HCT116 (cell line): ENCODE results near the gene HDGF. TPM values are rescaled to one million over a fixed set of nuclear protein-coding genes. Genes with fewer than 3 reads are reported as not detected.

Experiments
- ATAC-seq: fragments of 200-7000 bp; cut with Tn5 transposase; 2 replicates; pipeline ENCODE4 v1.9.1; 2020; ENCODE audit warnings: mild to moderate bottlenecking, moderate library complexity
- BruUV-seq: library from RNA; stranded (reverse); fragments of 400-500 nt; replicated peaks from 2 replicates; lab custom pipeline; 2021; lab: Mats Ljungman, UMichigan
- CTCF ChIA-PET: fragments of 300-600 bp; sonication (Branson Sonifier 250); formaldehyde crosslinking; loops from one replicate; lab custom pipeline; 2021; ENCODE audit warnings: antibody characterized with exemption; lab: Charles Lee
- POLR2A ChIA-PET: fragments of 300-600, 350-600 bp; sonication (Branson Sonifier 250); formaldehyde crosslinking; loops from one replicate; lab custom pipeline; 2021; ENCODE audit warnings: antibody characterized with exemption; lab: Charles Lee
- RAD21 ChIA-PET, 2 experiments: fragments of 300-600 bp; sonication (Branson Sonifier 250); formaldehyde crosslinking; loops; one replicate each; lab custom pipeline; 2023; ENCODE audit warnings: low total read pairs in 2 of 2; ENCODE audit not compliant: uncharacterized antibody in 2 of 2, unreplicated experiment in 2 of 2, low non-redundant PET in 1 of 2; lab: Charles Lee
- DNase-seq: peaks from one replicate; pipeline ENCODE4 v3.0.0-alpha.2; 2010; ENCODE audit warnings: low read depth, low spot score
- H2AFZ ChIP-seq: fragments of 200-600 bp; shearing (Covaris generic), sonication (generic); 2 replicates; pipeline ENCODE4 v1.6.1; 2017; ENCODE audit warnings: low read depth, mixed run types, mixed read lengths, antibody characterized with exemption, low read length; ENCODE audit not compliant: poor library complexity, severe bottlenecking
- H3K27ac ChIP-seq: 2 replicates; pipeline ENCODE4 v1.5.1; 2012; ENCODE audit warnings: low read depth, low read length
- H3K27me3 ChIP-seq: fragments of 200-600 bp; sonication (generic); 2 replicates; pipeline ENCODE4 v1.6.1; 2016; ENCODE audit warnings: mixed run types, low read length, mixed read lengths; ENCODE audit not compliant: insufficient read depth
- H3K36me3 ChIP-seq, 2 experiments: fragments of 200-500 bp in 1 of 2; fragments of 200-600 bp in 1 of 2; sonication (Bioruptor generic) in 1 of 2; sonication (generic) in 1 of 2; 2 replicates each; pipeline versions ENCODE4 v1.5.1 to v1.6.1; 2014 to 2016; ENCODE audit warnings: low read length in 2 of 2, inconsistent platforms in 1 of 2, mixed read lengths in 1 of 2, mixed run types in 1 of 2; ENCODE audit not compliant: insufficient read depth in 2 of 2, control insufficient read depth in 1 of 2
- H3K4me1 ChIP-seq, 2 experiments: fragments of 200-600 bp in 1 of 2; sonication (generic) in 1 of 2; 2 replicates each; pipeline versions ENCODE4 v1.5.1 to v1.6.1; 2012 to 2017; ENCODE audit warnings: low read length in 2 of 2, inconsistent platforms in 1 of 2, mild to moderate bottlenecking in 1 of 2, mixed read lengths in 1 of 2, mixed run types in 1 of 2, moderate library complexity in 1 of 2; ENCODE audit not compliant: insufficient read depth in 2 of 2, control insufficient read depth in 1 of 2
- H3K4me2 ChIP-seq: fragments of 200-600 bp; sonication (generic); 2 replicates; pipeline ENCODE4 v1.6.1; 2017; ENCODE audit warnings: mixed run types, low read length, mixed read lengths
- H3K4me3 ChIP-seq, 2 experiments: fragments of 200-600 bp in 1 of 2; sonication (generic) in 1 of 2; replicated peaks in 1 of 2; 2 replicates each; pipeline ENCODE4 v1.5.1; 2011 to 2016; ENCODE audit warnings: low read length in 2 of 2, control low read depth in 1 of 2, low read depth in 1 of 2, mild to moderate bottlenecking in 1 of 2, mixed read lengths in 1 of 2, mixed run types in 1 of 2
- H3K79me2 ChIP-seq: fragments of 200-600 bp; sonication (generic); 2 replicates; pipeline ENCODE4 v1.6.1; 2017; ENCODE audit warnings: mild to moderate bottlenecking, mixed run types, low read length, moderate library complexity, mixed read lengths; ENCODE audit not compliant: insufficient read depth
- H3K9ac ChIP-seq: fragments of 200-600 bp; sonication (generic); 2 replicates; pipeline ENCODE4 v1.6.1; 2016; ENCODE audit warnings: low read length, mixed read lengths
- H3K9me2 ChIP-seq: fragments of 200-600 bp; sonication (generic), shearing (Covaris generic); 2 replicates; pipeline ENCODE4 v1.6.1; 2017; ENCODE audit warnings: mixed run types, mild to moderate bottlenecking, moderate library complexity; ENCODE audit not compliant: insufficient read depth
- H3K9me3 ChIP-seq, 2 experiments: fragments of 200-500 bp in 1 of 2; fragments of 200-600 bp in 1 of 2; sonication (Bioruptor generic) in 1 of 2; sonication (generic) in 1 of 2; 2 replicates each; pipeline ENCODE4 v1.6.1; 2014 to 2017; ENCODE audit warnings: low read length in 2 of 2, mixed read lengths in 2 of 2, inconsistent platforms in 1 of 2, low read depth in 1 of 2, mild to moderate bottlenecking in 1 of 2, mixed run types in 1 of 2, moderate library complexity in 1 of 2; ENCODE audit not compliant: control insufficient read depth in 1 of 2, insufficient read depth in 1 of 2
- H4K20me1 ChIP-seq: fragments of 200-600 bp; sonication (generic), shearing (Covaris generic); 2 replicates; pipeline ENCODE4 v1.6.1; 2017; ENCODE audit warnings: mixed run types, mild to moderate bottlenecking, moderate library complexity; ENCODE audit not compliant: insufficient read depth
- CTCF ChIP-seq, 3 experiments: fragments of 200-600 bp in 1 of 3; sonication (generic) in 1 of 3; IDR thresholded peaks in 2 of 3; conservative IDR thresholded peaks in 1 of 3; 2 replicates each; pipeline ENCODE4 v1.5.1; 2012 to 2017; ENCODE audit warnings: low read depth in 2 of 3, low read length in 2 of 3, antibody characterized with exemption in 1 of 3, borderline replicate concordance in 1 of 3, control low read depth in 1 of 3, mild to moderate bottlenecking in 1 of 3, mixed read lengths in 1 of 3, mixed run types in 1 of 3, moderate library complexity in 1 of 3; ENCODE audit not compliant: insufficient read depth in 1 of 3
- EGR1 ChIP-seq: IDR thresholded peaks from 2 replicates; pipeline ENCODE4 v1.6.1; 2012; ENCODE audit warnings: low read depth
- ELF1 ChIP-seq: IDR thresholded peaks from 2 replicates; pipeline ENCODE4 v1.6.1; 2012; ENCODE audit warnings: low read depth, borderline replicate concordance
- EZH2phosphoT487 ChIP-seq: fragments of 200-600 bp; IDR thresholded peaks from 2 replicates; pipeline ENCODE4 v1.6.1; 2018; ENCODE audit warnings: antibody characterized with exemption, borderline replicate concordance
- JUND ChIP-seq: IDR thresholded peaks from 2 replicates; pipeline ENCODE4 v1.6.1; 2012
- RAD21 ChIP-seq: IDR thresholded peaks from 2 replicates; pipeline ENCODE4 v1.6.1; 2012; ENCODE audit warnings: low read depth, mild to moderate bottlenecking
- SIN3A ChIP-seq: IDR thresholded peaks from 2 replicates; pipeline ENCODE4 v1.6.1; 2012; ENCODE audit warnings: low read depth
- SP1 ChIP-seq: IDR thresholded peaks from 2 replicates; pipeline ENCODE4 v1.6.1; 2012; ENCODE audit warnings: low read depth
- YY1 ChIP-seq: IDR thresholded peaks from 2 replicates; pipeline ENCODE4 v1.6.1; 2011; ENCODE audit warnings: low read length, low read depth, moderate library complexity, mild to moderate bottlenecking; ENCODE audit not compliant: insufficient replicate concordance; ENCODE audit errors: extremely low read depth
- ZFX ChIP-seq: fragments of 450-650 bp; IDR thresholded peaks from 2 replicates; pipeline ENCODE4 v1.6.1; 2017
- intact Hi-C: fragments of 100-400 bp; cut with micrococcal nuclease; formaldehyde crosslinking; loops from 2 replicates; pipeline ENCODE4 v1.10.0; 2022
- total RNA-seq: library from RNA; stranded (reverse); gene quantifications from one replicate; pipeline ENCODE4 v1.2.1, GENCODE V29; 2021; ENCODE audit not compliant: unreplicated experiment
- TF ChIP-seq, protein P1 (sequence below): IDR thresholded peaks from 2 replicates; pipeline ENCODE4 v1.6.1; 2012

The HDGF gene
- total RNA-seq, 1 experiment from 2014 or later: 304 TPM

DNA sequence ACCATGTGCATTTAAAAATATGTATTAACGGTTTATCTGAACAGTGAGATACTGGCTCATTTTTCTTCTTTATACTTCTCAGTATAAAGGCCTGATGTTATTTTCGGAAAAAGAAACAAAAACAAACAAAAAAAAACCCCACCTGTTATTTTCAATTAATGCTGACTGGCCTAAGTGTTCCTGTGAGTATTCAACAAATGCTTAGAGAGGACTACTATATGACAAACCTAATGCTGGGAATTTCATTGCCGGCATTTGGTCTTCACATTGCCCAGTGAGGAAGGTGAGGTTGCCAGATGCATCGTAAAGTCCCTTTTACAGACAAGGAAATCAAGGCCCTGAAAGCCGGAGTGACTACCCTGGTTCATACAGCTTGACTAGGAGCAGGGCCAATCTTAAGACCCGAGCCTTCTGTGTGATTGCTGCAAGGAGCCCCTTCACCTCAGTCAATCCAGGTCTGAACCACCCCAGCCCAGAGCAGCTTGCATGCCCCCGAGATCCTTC, 11.2 kb downstream of the HDGF start:
- H3K9me3 ChIP-seq: no peaks in the 10 kb centered on the region
- ATAC-seq: peak; percentile 12
- BruUV-seq: TSS peak; percentile 50
- no peak for DNase-seq
- CTCF ChIA-PET: interaction anchor here (1.1 to 1.6 kb wide), 4 partner anchors 13 to 188 kb away, joined by 6 to 21 read pairs (median 10); partner anchors contain the start of gene METTL25B
- no peak overlapping the region for H2AFZ ChIP-seq
- H3K4me1 ChIP-seq: peaks cover 11 to 22% of the 10 kb centered on the region in 2 experiments
- no peak for TF ChIP-seq RAD21
- no peak for TF ChIP-seq EZH2phosphoT487
- TF ChIP-seq EGR1: no peak
- TF ChIP-seq ELF1: no peak
- TF ChIP-seq SIN3A: no peak
- no peak for TF ChIP-seq YY1
- no peak for TF ChIP-seq JUND
- TF ChIP-seq SP1: no peak
- TF ChIP-seq, protein P1, sequence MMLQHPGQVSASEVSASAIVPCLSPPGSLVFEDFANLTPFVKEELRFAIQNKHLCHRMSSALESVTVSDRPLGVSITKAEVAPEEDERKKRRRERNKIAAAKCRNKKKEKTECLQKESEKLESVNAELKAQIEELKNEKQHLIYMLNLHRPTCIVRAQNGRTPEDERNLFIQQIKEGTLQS: no peak
- TF ChIP-seq ZFX: no peak
- TF ChIP-seq CTCF (IDR thresholded peaks at IDR 0.05 in 2 of 3, conservative IDR thresholded peaks at IDR 0.05 in 1 of 3; ENCODE audit: borderline replicate concordance in 1 of 3, insufficient read depth in 1 of 3, low read depth in 2 of 3, low read length in 2 of 3): no peak
- TF ChIP-seq, all 23 proteins: peak for 0
- Histone ChIP-seq H3K9ac (peak overlapping the region; percentile 89), H3K36me3 (peaks cover 25 to 38% of the 10 kb centered on the region in 2 experiments; a peak in 3 of 4 replicates), H3K4me2 (peak overlapping the region; percentile 79), H3K79me2 (peaks cover 47% of the 10 kb centered on the region), H3K9me2 (no peaks in the 10 kb centered on the region), H3K27me3 (no peaks in the 10 kb centered on the region), H3K4me3 (peak overlapping the region; percentile 67 to 80), H4K20me1 (no peaks in the 10 kb centered on the region), H3K27ac (peak overlapping the region; percentile 84)
- RAD21 ChIA-PET: interaction anchor here (1.0 to 1.6 kb wide), 5 partner anchors 12 to 51 kb away, joined by 4 to 5 read pairs (median 5); partner anchors contain the start of genes PRCC (in 2 of the 2), ISG20L2 (in 1 of the 2) and METTL25B (in 1 of the 2)
- intact Hi-C loops: loop anchor here (10.0 kb wide), 1 partner anchor 235 kb away; the partner anchor contains the start of gene MEF2D
- POLR2A ChIA-PET: interaction anchor here (0.9 to 1.6 kb wide), 6 partner anchors 12 to 79 kb away, joined by 3 to 28 read pairs (median 4); partner anchors contain the start of genes ISG20L2, METTL25B and PRCC
